Measurements from ENCODE around the gene PPA1. TPM values are rescaled to one million over a fixed set of nuclear protein-coding genes. Genes with fewer than 3 reads are reported as not detected.

Gene PPA1
- polyA plus RNA-seq, 1 donor from 2014 or later, result 402 TPM

DNA sequence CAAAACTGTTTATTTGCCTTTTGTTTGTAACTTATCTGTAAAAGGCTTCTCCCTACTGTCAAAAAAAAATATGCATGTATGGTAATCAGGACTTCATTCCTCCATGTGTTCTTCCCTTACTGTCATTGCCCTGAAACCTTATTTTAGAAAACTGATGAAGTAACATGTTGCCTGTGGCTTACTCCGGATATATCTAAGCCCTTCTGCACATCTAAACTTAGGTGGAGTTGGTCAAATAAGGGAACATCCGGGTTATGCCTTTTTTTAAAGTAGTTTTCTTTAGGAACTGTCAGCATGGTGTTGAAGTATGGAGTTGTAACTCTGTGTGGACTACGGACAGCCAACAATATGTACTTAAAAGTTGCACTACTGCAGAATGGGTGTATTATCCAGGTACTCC is 69.1 kb downstream of the PPA1 start:
- Histone ChIP-seq H3K79me2 (replicated peaks; ENCODE audit: insufficient read depth, low read length) (peaks cover 81% of the 10 kb centered on the region), H3K9me3 (ENCODE audit: low read length) (no peaks in the 10 kb centered on the region), H3K4me2 (ENCODE audit: low read length) (no peak overlapping the region), H3K27ac (ENCODE audit: low read length) (no peak overlapping the region), H3F3A (ENCODE audit: insufficient read depth, low read length, poor library complexity, severe bottlenecking) (no peaks in the 10 kb centered on the region), H3K4me3 (ENCODE audit: low read length) (no peak overlapping the region), H3K9me2 (ENCODE audit: insufficient read depth, low read length) (no peaks in the 10 kb centered on the region), H3K9ac (ENCODE audit: low read length) (no peak overlapping the region), H2AFZ (ENCODE audit: low read depth, low read length) (no peak overlapping the region), H3K27me3 (ENCODE audit: insufficient read depth, low read depth, low read length) (no peaks in the 10 kb centered on the region), H4K20me1 (ENCODE audit: insufficient read depth) (no peaks in the 10 kb centered on the region), H3K36me3 (ENCODE audit: insufficient read depth, low read length) (no peaks in the 10 kb centered on the region)
- no peak for TF ChIP-seq EZH2 (IDR thresholded peaks at IDR 0.05; ENCODE audit: borderline replicate concordance, insufficient read depth, low read length, poor library complexity, severe bottlenecking)
- TF ChIP-seq, protein P1, sequence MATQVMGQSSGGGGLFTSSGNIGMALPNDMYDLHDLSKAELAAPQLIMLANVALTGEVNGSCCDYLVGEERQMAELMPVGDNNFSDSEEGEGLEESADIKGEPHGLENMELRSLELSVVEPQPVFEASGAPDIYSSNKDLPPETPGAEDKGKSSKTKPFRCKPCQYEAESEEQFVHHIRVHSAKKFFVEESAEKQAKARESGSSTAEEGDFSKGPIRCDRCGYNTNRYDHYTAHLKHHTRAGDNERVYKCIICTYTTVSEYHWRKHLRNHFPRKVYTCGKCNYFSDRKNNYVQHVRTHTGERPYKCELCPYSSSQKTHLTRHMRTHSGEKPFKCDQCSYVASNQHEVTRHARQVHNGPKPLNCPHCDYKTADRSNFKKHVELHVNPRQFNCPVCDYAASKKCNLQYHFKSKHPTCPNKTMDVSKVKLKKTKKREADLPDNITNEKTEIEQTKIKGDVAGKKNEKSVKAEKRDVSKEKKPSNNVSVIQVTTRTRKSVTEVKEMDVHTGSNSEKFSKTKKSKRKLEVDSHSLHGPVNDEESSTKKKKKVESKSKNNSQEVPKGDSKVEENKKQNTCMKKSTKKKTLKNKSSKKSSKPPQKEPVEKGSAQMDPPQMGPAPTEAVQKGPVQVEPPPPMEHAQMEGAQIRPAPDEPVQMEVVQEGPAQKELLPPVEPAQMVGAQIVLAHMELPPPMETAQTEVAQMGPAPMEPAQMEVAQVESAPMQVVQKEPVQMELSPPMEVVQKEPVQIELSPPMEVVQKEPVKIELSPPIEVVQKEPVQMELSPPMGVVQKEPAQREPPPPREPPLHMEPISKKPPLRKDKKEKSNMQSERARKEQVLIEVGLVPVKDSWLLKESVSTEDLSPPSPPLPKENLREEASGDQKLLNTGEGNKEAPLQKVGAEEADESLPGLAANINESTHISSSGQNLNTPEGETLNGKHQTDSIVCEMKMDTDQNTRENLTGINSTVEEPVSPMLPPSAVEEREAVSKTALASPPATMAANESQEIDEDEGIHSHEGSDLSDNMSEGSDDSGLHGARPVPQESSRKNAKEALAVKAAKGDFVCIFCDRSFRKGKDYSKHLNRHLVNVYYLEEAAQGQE (IDR thresholded peaks at IDR 0.05; ENCODE audit: borderline replicate concordance), result no peak
- TF ChIP-seq MXI1 (conservative IDR thresholded peaks at IDR 0.05; ENCODE audit: poor library complexity, severe bottlenecking), result no peak
- TF ChIP-seq, protein P2, sequence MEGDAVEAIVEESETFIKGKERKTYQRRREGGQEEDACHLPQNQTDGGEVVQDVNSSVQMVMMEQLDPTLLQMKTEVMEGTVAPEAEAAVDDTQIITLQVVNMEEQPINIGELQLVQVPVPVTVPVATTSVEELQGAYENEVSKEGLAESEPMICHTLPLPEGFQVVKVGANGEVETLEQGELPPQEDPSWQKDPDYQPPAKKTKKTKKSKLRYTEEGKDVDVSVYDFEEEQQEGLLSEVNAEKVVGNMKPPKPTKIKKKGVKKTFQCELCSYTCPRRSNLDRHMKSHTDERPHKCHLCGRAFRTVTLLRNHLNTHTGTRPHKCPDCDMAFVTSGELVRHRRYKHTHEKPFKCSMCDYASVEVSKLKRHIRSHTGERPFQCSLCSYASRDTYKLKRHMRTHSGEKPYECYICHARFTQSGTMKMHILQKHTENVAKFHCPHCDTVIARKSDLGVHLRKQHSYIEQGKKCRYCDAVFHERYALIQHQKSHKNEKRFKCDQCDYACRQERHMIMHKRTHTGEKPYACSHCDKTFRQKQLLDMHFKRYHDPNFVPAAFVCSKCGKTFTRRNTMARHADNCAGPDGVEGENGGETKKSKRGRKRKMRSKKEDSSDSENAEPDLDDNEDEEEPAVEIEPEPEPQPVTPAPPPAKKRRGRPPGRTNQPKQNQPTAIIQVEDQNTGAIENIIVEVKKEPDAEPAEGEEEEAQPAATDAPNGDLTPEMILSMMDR (IDR thresholded peaks at IDR 0.05; ENCODE audit: poor library complexity, severe bottlenecking), result no peak
- no peak for TF ChIP-seq SMC3 (conservative IDR thresholded peaks at IDR 0.05; ENCODE audit: poor library complexity)
- no peak for TF ChIP-seq POLR2AphosphoS5 (IDR thresholded peaks at IDR 0.05)
- no peak for TF ChIP-seq RAD21 (conservative IDR thresholded peaks at IDR 0.05)
- no peak for TF ChIP-seq TAF1 (IDR thresholded peaks at IDR 0.05; ENCODE audit: low read depth)
- TF ChIP-seq EP300 (conservative IDR thresholded peaks at IDR 0.05; ENCODE audit: poor library complexity, severe bottlenecking), result no peak

DNA sequence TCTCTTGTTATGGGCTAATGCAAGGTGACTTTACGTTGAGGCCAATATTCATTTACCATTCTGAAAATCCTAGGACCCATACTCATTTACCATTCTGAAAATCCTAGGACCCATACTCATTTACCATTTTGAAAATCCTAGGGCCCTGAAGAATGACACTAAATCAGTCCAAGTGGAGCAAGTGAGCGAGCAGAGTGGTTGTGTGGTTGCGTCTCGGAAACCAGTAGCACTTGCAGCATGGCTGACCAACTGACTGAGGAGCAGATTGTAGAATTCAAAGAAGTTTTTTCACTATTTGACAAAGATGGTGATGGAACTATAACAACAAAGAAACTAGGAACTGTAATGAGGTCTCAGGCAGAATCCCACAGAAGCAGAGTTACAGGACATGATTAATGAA is 69.8 kb downstream of the PPA1 start:
- Histone ChIP-seq H3K36me3 (ENCODE audit: insufficient read depth, low read length) (no peaks in the 10 kb centered on the region), H2AFZ (ENCODE audit: low read depth, low read length) (no peak overlapping the region), H4K20me1 (ENCODE audit: insufficient read depth) (no peaks in the 10 kb centered on the region), H3K9me3 (ENCODE audit: low read length) (no peaks in the 10 kb centered on the region), H3K9ac (ENCODE audit: low read length) (no peak overlapping the region), H3K4me2 (ENCODE audit: low read length) (no peak overlapping the region), H3K27me3 (ENCODE audit: insufficient read depth, low read depth, low read length) (no peaks in the 10 kb centered on the region), H3K4me3 (ENCODE audit: low read length) (no peak overlapping the region), H3K79me2 (replicated peaks; ENCODE audit: insufficient read depth, low read length) (peaks cover 77% of the 10 kb centered on the region), H3K9me2 (ENCODE audit: insufficient read depth, low read length) (no peaks in the 10 kb centered on the region), H3K27ac (ENCODE audit: low read length) (no peak overlapping the region), H3F3A (ENCODE audit: insufficient read depth, low read length, poor library complexity, severe bottlenecking) (no peaks in the 10 kb centered on the region)
- TF ChIP-seq MXI1 (conservative IDR thresholded peaks at IDR 0.05; ENCODE audit: poor library complexity, severe bottlenecking), result no peak
- no peak for TF ChIP-seq SMC3 (conservative IDR thresholded peaks at IDR 0.05; ENCODE audit: poor library complexity)
- no peak for TF ChIP-seq TAF1 (IDR thresholded peaks at IDR 0.05; ENCODE audit: low read depth)
- TF ChIP-seq, protein P1 (IDR thresholded peaks at IDR 0.05; ENCODE audit: borderline replicate concordance), result no peak
- TF ChIP-seq, protein P2 (IDR thresholded peaks at IDR 0.05; ENCODE audit: poor library complexity, severe bottlenecking), result no peak
- no peak for TF ChIP-seq POLR2AphosphoS5 (IDR thresholded peaks at IDR 0.05)
- TF ChIP-seq EZH2 (IDR thresholded peaks at IDR 0.05; ENCODE audit: borderline replicate concordance, insufficient read depth, low read length, poor library complexity, severe bottlenecking), result no peak
- TF ChIP-seq RAD21 (conservative IDR thresholded peaks at IDR 0.05), result no peak
- no peak for TF ChIP-seq EP300 (conservative IDR thresholded peaks at IDR 0.05; ENCODE audit: poor library complexity, severe bottlenecking)

Measured in neural cell (in vitro differentiated cells).